Right lobe of liver (tissue), 6 donors: ENCODE results near the gene BMP8B. TPM values are rescaled to one million over a fixed set of nuclear protein-coding genes. Genes with fewer than 3 reads are reported as not detected.
"Not testable (repeated sequence)": the region's sequence is repeated elsewhere in the genome, so short reads cannot be mapped to it uniquely, and the experiment has no call there.

Experiments used
- ATAC-seq, 4 donors: fragments of 200-7000 bp; cut with Tn5 transposase; one replicate each; pipeline ENCODE4 v1.9.1; 2020; ENCODE audit warnings: mild to moderate bottlenecking in 4 of 4, moderate library complexity in 4 of 4
- DNase-seq, 3 donors: peaks; one replicate each; pipeline ENCODE4 v3.0.0-alpha.2; 2020
- H3K27ac ChIP-seq, 3 donors: fragments of 200-600 bp; one replicate each; pipeline ENCODE4 v1.8.0; 2022
- H3K27me3 ChIP-seq, 2 donors: fragments of 200-600 bp; one replicate each; pipeline ENCODE4 v1.8.0; 2022
- H3K36me3 ChIP-seq, 4 donors: fragments of 200-600 bp; sonication (generic) in 1 of 4; one replicate each; pipeline versions ENCODE4 v1.5.1 to v1.8.0; 2017 to 2022; ENCODE audit warnings: control low read depth in 1 of 4
- H3K4me1 ChIP-seq, 4 donors: fragments of 200-600 bp; sonication (generic) in 1 of 4; one replicate each; pipeline versions ENCODE4 v1.5.1 to v1.8.0; 2017 to 2022; ENCODE audit warnings: control low read depth in 1 of 4
- H3K4me3 ChIP-seq, 3 donors: fragments of 200-600 bp; one replicate each; pipeline ENCODE4 v1.8.0; 2022
- H3K9me3 ChIP-seq, 4 donors: fragments of 200-600 bp; sonication (generic) in 1 of 4; one replicate each; pipeline versions ENCODE4 v1.5.1 to v1.8.0; 2017 to 2022; ENCODE audit warnings: control low read depth in 1 of 4
- CTCF ChIP-seq, 4 donors: fragments of 200-600 bp in 3 of 4; fragments of 450-650 bp in 1 of 4; IDR thresholded peaks; one replicate each; pipeline versions ENCODE4 v1.5.1 to v1.8.0; 2016 to 2022; ENCODE audit warnings: antibody characterized with exemption in 4 of 4, mild to moderate bottlenecking in 2 of 4
- POLR2A ChIP-seq: fragments of 450-650 bp; IDR thresholded peaks from one replicate; pipeline ENCODE4 v1.6.1; 2017; ENCODE audit warnings: antibody characterized with exemption, mild to moderate bottlenecking
- WGBS: methylation state at CpG from one replicate; pipeline ENCODE4 v1.1.6; 2018; ENCODE audit warnings: low coverage, low lambda C conversion rate; ENCODE audit not compliant: insufficient coverage; ENCODE audit errors: missing lambda C conversion rate; 5-methylcytosine and 5-hydroxymethylcytosine counted together
- intact Hi-C, 2 donors: fragments of 100-400 bp; cut with DNase I; formaldehyde crosslinking; loops; one replicate each; pipeline versions ENCODE4 v1.11.2 to v1.14.1; 2022
- total RNA-seq, 6 experiments: library from RNA; depleted of rRNA in 2 of 6; stranded (reverse); fragments of >200 nt in 2 of 6; fragmentation: NEBNext Ultra II Directional in 3 of 6; extraction: Animal tissue kit (Norgen Biotek cat#: 25700) in 3 of 6; gene quantifications; one replicate each; pipeline versions ENCODE4 v1.1.0 to v1.2.4, GENCODE V29; 2016 to 2023
- donor health status: DM: no; HTN: yes; CAD: no.
- donor health status: DM: no; HTN: no; CAD: no.
- donor health status: DM: no; HTN: no; CAD: no.
- donor health status: DM: no; HTN: yes; CAD: no.
- donor health status: DM: no; HTN: yes; CAD: no.

Gene BMP8B
- total RNA-seq, 6 experiments from 2014 or later, result 0.04 to 2.2 (median 0.79) TPM

- H3K9me3 ChIP-seq, H3K4me3 ChIP-seq, H3K36me3 ChIP-seq, H3K27ac ChIP-seq, ATAC-seq, intact Hi-C loops, H3K27me3 ChIP-seq, H3K4me1 ChIP-seq: not testable (repeated sequence)
- peak in 1 of 3 donors; percentile 37 for DNase-seq
- 76% methylated on average over 10 of the region's 18 CpGs for WGBS
Observed at GRCh38 chr1:39763619-39764374, 24.9 kb downstream of the BMP8B start.

GRCh38 chr1:39762550-39763540, 25.8 kb downstream of the BMP8B start:
- ATAC-seq (no peak), DNase-seq (peak in 1 of 3 donors; percentile 38)
- Histone ChIP-seq H3K4me3 (no peak overlapping the region), H3K27me3 (no peaks in the 10 kb centered on the region), H3K4me1 (no peaks in the 10 kb centered on the region), H3K36me3 (peaks cover 0 to 9% (median 0%) of the 10 kb centered on the region in 4 donors), H3K9me3 (no peaks in the 10 kb centered on the region), H3K27ac (no peak overlapping the region)
- TF ChIP-seq CTCF (IDR thresholded peaks at IDR 0.05), result no peak
- no peak for TF ChIP-seq POLR2A
- 90% methylated on average over 2 of the region's 30 CpGs for WGBS
- intact Hi-C loops, result no loop called here

GRCh38 chr1:39761557-39762260, 27.0 kb downstream of the BMP8B start:
- Histone ChIP-seq H3K36me3 (peaks cover 0 to 18% (median under 1%) of the 10 kb centered on the region in 4 donors), H3K27ac (no peak overlapping the region), H3K4me1 (no peaks in the 10 kb centered on the region), H3K4me3 (no peak overlapping the region), H3K27me3 (no peaks in the 10 kb centered on the region), H3K9me3 (no peaks in the 10 kb centered on the region)
- intact Hi-C loops, result no loop called here
- peak in 1 of 3 donors; percentile 30 for DNase-seq
- TF ChIP-seq CTCF (IDR thresholded peaks at IDR 0.05) (no peak), POLR2A (no peak)
- WGBS, result 85% methylated on average over 8 of the region's 16 CpGs
- ATAC-seq, result no peak

- Histone ChIP-seq H3K4me1 (no peaks in the 10 kb centered on the region), H3K36me3 (peaks cover 0 to 18% (median 3%) of the 10 kb centered on the region in 4 donors), H3K4me3 (no peak overlapping the region), H3K9me3 (no peaks in the 10 kb centered on the region), H3K27me3 (no peaks in the 10 kb centered on the region), H3K27ac (no peak overlapping the region)
- intact Hi-C loops, result no loop called here
- TF ChIP-seq POLR2A (no peak), CTCF (IDR thresholded peaks at IDR 0.05) (no peak)
- DNase-seq (peak in 1 of 3 donors; percentile 32), ATAC-seq (no peak)
- WGBS, result 89% methylated on average over 5 of the region's 9 CpGs
Observed at GRCh38 chr1:39761016-39761415, 27.6 kb downstream of the BMP8B start.
